Neural crest cell (in vitro differentiated cells): ENCODE data around the gene OOSP4A. TPM values are rescaled to one million over a fixed set of nuclear protein-coding genes. Genes with fewer than 3 reads are reported as not detected.

ENCODE experiments used
- DNase-seq: peaks from one replicate; pipeline ENCODE4 v3.0.0; 2021; ENCODE audit warnings: low read depth, mixed read lengths, low spot score
- H3K27ac Mint-ChIP-seq: one replicate; pipeline ENCODE4 v1.8.0; 2021; ENCODE audit warnings: mild to moderate bottlenecking, mixed read lengths; ENCODE audit not compliant: unreplicated experiment
- H3K27me3 Mint-ChIP-seq: 2 replicates; pipeline ENCODE4 v1.8.0; 2021; ENCODE audit warnings: low read depth, mild to moderate bottlenecking, mixed read lengths
- H3K36me3 Mint-ChIP-seq: 2 replicates; pipeline ENCODE4 v1.8.0; 2021; ENCODE audit warnings: low read depth, mild to moderate bottlenecking, mixed read lengths
- H3K4me1 Mint-ChIP-seq: 2 replicates; pipeline ENCODE4 v1.8.0; 2021; ENCODE audit warnings: mixed read lengths
- H3K4me3 Mint-ChIP-seq: one replicate; pipeline ENCODE4 v1.8.0; 2021; ENCODE audit warnings: mild to moderate bottlenecking, mixed read lengths
- H3K9me3 Mint-ChIP-seq: 2 replicates; pipeline ENCODE4 v1.8.0; 2021; ENCODE audit warnings: mixed read lengths
- total RNA-seq: library from RNA; stranded (reverse); gene quantifications from 2 replicates; pipeline ENCODE4 v1.2.1, GENCODE V29; 2021
- TF ChIP-seq, protein P1 (sequence below): fragments of 200-600 bp; sonication (generic); conservative IDR thresholded peaks from 2 replicates; pipeline ENCODE4 v1.5.0; 2021; ENCODE audit warnings: antibody characterized with exemption, mild to moderate bottlenecking

The OOSP4A gene
- total RNA-seq, 1 donor from 2014 or later: not detected

- DNase-seq: no peak
- Mint-ChIP-seq H3K27ac (no peak overlapping the region), H3K36me3 (no peaks in the 10 kb centered on the region), H3K4me3 (no peak overlapping the region), H3K9me3 (no peaks in the 10 kb centered on the region), H3K4me1 (peaks cover 15% of the 10 kb centered on the region), H3K27me3 (peaks cover 15% of the 10 kb centered on the region)
- TF ChIP-seq, protein P1, sequence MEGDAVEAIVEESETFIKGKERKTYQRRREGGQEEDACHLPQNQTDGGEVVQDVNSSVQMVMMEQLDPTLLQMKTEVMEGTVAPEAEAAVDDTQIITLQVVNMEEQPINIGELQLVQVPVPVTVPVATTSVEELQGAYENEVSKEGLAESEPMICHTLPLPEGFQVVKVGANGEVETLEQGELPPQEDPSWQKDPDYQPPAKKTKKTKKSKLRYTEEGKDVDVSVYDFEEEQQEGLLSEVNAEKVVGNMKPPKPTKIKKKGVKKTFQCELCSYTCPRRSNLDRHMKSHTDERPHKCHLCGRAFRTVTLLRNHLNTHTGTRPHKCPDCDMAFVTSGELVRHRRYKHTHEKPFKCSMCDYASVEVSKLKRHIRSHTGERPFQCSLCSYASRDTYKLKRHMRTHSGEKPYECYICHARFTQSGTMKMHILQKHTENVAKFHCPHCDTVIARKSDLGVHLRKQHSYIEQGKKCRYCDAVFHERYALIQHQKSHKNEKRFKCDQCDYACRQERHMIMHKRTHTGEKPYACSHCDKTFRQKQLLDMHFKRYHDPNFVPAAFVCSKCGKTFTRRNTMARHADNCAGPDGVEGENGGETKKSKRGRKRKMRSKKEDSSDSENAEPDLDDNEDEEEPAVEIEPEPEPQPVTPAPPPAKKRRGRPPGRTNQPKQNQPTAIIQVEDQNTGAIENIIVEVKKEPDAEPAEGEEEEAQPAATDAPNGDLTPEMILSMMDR: no peak
These were observed 19.1 kb upstream of the OOSP4A start for GRCh38 chr11:59944720-59945119.

- Mint-ChIP-seq H3K36me3 (no peaks in the 10 kb centered on the region), H3K27ac (no peak overlapping the region), H3K4me1 (no peaks in the 10 kb centered on the region), H3K9me3 (no peaks in the 10 kb centered on the region), H3K4me3 (no peak overlapping the region), H3K27me3 (peaks cover 36% of the 10 kb centered on the region)
- TF ChIP-seq, protein P1: no peak
- DNase-seq: no peak
These were observed 10.2 kb upstream of the OOSP4A start for GRCh38 chr11:59953463-59954218.

DNA sequence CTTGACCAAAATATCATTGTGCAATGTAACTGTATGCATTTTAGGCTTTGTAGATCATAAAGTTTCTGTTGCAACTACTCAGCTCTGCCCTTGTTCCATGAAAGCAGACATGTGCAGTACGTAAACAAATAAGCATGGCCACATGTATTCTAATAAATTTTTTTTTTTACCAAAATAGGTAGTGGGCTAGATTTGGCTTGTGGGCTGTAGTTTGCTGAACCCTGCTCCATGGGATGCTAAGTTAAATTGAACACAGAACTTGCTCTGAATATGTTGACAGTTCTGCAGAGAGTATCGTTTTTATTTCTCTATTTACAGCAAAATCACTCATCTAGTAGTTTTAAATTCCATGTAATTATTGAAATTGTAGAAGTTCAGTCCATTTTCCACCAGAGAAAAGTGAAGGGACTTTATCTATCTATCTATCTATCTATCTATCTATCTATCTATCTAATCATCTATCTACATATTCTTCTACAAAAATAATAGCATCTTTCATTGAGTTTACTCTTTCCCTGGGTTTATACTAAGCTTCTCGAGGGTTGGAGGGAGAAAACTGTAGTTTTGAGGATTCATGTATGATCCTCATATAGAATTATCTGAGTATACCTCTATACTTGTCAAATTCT, 9.5 kb upstream of the OOSP4A start:
- H3K9me3 Mint-ChIP-seq: no peaks in the 10 kb centered on the region
- H3K27ac Mint-ChIP-seq: no peak overlapping the region
- TF ChIP-seq, protein P1: no peak
- DNase-seq: no peak
- peaks cover 33% of the 10 kb centered on the region for H3K27me3 Mint-ChIP-seq
- no peaks in the 10 kb centered on the region for H3K36me3 Mint-ChIP-seq
- no peak overlapping the region for H3K4me3 Mint-ChIP-seq
- H3K4me1 Mint-ChIP-seq: no peaks in the 10 kb centered on the region

DNA sequence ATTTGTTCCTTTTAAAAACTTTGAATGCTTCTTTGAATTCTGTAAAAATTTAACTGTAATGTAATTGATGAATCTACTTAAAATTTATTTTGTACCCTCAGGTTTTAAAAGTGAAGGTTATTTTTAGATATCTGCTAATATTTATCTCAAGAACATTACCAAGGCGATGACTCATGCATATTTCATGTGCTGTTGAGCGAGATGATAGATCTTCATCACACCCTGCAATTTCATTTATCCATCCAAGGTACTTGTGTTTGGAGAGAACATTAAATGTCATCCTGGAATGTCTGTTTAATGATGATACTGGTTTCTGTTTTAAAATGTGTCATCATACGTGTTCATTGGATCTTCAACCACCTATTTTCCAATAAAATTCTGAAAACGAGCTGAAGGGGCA, 6.7 kb upstream of the OOSP4A start:
- H3K4me3 Mint-ChIP-seq: no peak overlapping the region

GRCh38 chr11:59960502-59961381, 3.1 kb upstream of the OOSP4A start:
- no peak for DNase-seq
- H3K9me3 Mint-ChIP-seq: no peaks in the 10 kb centered on the region
- no peak overlapping the region for H3K4me3 Mint-ChIP-seq
- TF ChIP-seq, protein P1: no peak
- no peaks in the 10 kb centered on the region for H3K36me3 Mint-ChIP-seq
- H3K27ac Mint-ChIP-seq: no peak overlapping the region
- no peaks in the 10 kb centered on the region for H3K4me1 Mint-ChIP-seq
- peaks cover 8% of the 10 kb centered on the region for H3K27me3 Mint-ChIP-seq

More for the DNA sequence above, 6.7 kb upstream of the OOSP4A start:
- TF ChIP-seq, protein P1: no peak
- Mint-ChIP-seq H3K36me3 (no peaks in the 10 kb centered on the region), H3K27ac (no peak overlapping the region), H3K4me1 (no peaks in the 10 kb centered on the region), H3K27me3 (peaks cover 16% of the 10 kb centered on the region), H3K9me3 (no peaks in the 10 kb centered on the region)
- no peak for DNase-seq
